ENCODE measurements around the gene TMEM255B.

The TMEM255B gene

DNA sequence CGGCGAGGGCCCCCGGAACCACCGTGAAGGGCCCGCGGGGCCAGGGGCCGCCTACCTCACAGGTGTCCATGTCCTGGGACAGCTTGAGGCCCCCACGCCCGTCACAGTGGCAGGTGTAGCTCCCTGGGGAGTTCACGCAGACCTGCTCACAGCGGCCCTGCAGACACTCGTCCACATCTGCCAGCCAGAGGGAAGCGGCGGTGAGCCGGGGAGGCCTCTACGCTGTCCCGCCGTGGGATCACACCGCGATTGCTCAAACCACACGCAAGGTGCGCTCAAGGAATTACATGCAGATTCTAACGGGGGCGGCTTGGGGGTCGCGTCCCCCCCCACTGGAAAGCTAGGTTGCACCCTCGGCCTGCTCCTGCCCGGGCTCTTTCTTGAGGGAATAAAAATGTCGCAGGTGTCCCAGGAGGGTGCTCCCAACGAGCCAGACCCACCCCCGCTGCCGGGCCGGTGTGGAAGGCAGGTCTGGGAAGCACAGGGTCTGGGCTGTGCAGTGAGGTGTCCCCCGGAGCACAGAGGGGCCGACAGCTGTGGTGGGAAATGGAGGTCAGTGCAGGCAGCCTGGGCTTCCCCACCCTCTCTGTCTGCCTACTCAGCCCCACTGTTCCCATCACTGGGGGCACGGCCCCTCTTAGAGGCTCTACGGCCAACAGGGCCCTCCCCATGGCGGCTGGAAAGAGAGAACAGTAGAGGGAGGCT, 75.6 kb downstream of the TMEM255B start:
- no peak for DNase-seq (ENCODE audit: low spot score)

DNA sequence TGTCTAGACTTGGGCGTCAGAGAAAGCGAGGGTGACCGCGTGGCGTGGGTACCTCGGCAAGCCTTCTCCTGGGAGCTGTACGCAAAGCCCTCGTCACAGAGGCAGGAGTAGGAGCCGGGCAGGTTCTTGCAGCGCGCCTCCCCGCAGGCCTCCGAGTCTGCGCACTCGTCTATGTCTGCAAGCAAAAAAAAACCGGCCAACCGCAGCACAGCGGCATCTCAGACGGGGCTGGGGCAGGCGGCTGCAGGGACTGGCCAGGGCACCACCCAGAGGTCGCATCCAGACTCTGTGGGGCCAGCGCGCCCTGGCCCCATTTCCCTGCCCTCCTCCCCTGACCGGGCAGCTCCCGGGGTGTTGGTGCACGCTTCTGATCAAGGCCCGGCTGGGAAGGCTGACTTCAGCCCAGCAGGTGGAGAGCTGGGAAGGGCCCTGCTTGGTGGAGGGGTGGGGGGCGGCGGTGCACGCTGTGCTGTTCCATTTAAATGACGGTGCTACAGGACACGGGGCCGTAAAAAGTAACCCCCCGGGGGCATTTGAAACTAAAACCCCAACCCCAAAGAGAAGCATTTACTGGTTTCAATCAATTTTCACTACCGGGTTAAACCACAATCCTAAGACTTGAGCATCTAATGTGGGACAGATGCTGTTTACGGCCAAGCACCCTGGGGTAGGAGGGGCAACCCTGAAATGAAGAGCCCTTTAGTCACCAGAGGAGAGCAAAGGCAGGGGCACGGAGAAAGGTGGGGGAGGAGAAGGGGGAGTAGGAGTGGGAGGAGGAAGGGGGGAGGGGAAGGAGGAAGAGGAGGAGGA, 76.6 kb downstream of the TMEM255B start:
- no peak for DNase-seq (ENCODE audit: low spot score)

DNA sequence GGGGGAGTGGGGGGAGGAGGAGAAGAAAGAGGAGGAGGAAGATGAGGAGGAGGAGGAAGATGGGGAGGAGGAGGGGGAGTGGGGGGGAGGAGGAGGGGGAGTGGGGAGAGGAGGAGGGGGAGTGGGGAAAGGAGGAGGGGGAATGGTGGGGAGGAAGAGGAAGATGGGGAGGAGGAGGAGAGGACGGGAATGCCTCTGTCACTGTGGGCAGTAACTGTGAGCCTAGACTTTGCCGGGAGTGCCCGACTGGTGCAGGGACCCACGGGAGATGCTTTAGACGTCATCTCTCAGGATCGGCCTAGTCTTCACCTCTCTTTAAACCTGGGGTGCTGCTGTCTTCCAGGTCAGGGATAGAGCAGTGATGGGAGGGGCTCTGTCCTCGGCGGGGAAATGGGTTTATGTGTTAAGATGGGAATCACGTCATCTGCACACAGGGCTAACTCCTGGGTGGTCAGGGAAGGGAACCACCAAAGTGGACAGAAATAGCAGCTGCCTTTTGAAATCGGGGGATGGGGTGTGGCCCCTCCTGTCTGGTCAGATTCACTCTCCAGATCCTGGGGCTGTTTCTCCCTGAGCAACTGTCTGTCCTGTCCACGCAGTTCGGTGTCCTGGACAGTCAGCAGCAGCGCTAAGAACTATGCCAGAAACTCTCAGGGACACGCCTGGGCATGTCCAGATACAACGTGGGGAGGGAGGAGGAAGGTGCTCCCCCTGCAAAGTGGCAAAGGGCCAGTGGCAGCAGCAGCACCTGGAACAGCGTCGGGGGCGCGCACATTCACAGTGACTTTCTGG, 77.9 kb downstream of the TMEM255B start:
- DNase-seq (ENCODE audit: low spot score): no peak

DNA sequence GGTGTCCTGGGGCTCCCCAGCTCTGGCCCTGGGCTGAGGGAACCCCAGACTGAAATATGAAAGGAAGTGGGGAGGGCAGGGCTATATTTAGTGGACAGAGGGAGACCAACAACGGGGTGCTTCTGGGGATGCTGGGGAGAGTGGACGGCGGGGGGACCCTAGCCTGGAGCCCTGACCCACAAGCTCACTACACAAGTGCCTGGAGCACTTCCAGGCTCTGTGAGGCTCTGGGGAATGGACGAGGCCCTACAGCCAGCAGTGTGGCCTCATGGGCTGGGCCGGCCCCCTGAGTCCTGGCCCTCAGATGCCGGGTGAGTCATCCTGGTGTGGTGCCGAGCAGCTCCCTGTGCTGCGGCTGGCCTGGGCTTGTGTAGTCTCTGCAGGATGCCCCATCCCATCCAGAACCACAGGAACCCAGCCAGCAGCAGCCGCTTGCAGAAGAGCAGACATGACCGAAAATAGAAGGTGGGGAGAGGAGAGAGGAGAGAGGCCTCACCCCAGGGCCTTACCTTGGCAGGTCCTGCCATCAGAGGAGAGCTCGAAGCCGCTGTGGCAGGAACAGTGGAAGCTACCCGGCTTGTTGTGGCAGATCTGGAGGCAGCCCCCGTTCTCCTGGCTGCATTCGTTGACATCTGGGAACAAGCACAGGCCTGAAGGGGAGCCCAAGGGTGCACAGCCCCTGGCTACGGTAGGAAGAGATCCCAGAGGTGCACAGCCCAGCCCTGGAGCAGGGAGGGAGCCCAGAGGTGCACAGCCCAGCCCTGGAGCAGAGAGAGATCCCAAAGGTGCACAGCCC, 78.7 kb downstream of the TMEM255B start:
- DNase-seq (ENCODE audit: low spot score): no peak

DNA sequence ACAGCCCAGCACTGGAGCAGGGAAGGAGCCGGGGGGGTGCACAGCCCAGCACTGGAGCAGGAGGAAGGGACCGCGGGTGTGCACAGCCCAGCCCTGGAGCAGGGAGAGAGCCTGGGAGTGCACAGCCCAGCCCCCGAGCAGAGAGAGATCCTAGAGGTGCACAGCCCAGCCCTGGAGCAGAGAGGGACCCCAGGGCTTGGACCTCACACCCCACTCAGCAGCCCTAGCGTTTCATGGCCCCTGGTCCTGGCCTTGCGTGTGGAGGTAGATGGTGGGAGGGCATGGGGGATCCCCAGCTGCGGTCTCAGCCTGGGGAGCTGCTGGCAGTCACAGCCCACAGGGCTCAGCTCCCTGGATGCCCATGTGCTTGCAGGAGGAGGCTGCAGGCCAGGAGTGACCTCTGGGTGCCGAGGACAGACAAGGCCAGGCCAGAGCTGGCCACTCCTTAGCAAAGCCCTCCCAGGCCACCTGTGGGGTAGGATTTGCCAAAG, 79.7 kb downstream of the TMEM255B start:
- DNase-seq (ENCODE audit: low spot score): no peak

DNA sequence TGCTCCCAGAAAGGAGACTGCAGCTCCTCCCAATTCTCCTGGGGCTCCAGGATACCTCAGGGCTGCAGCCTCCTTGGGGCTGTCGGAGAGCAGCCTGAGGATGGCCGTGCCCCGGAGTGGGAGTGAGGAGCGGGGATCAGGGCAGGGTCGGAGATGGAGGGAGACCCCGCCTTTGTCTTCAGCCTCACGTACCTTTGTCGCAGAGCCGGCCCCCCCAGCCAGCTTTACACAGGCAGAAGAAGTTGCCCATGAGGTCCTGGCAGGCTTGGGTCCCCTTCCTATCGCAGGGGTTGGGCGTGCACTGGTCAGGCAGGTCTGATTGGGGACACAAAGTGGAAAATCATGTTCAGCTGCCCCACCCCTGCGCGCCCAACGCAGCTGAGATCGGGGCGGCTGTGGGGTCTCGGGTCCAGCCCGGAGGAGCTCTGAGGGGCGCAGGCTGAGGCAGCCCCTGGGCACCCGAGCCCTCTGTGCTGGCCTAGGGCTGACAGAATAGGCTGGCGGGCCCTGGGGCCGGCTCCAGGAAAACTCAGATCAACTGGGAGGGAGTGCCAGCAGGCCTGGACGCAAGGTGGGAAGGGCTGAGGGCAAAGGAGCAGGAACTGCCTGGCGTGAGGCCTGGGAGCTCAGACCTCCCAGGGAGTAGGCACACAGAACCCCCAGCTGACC, 80.6 kb downstream of the TMEM255B start:
- DNase-seq (ENCODE audit: low spot score): no peak

DNA sequence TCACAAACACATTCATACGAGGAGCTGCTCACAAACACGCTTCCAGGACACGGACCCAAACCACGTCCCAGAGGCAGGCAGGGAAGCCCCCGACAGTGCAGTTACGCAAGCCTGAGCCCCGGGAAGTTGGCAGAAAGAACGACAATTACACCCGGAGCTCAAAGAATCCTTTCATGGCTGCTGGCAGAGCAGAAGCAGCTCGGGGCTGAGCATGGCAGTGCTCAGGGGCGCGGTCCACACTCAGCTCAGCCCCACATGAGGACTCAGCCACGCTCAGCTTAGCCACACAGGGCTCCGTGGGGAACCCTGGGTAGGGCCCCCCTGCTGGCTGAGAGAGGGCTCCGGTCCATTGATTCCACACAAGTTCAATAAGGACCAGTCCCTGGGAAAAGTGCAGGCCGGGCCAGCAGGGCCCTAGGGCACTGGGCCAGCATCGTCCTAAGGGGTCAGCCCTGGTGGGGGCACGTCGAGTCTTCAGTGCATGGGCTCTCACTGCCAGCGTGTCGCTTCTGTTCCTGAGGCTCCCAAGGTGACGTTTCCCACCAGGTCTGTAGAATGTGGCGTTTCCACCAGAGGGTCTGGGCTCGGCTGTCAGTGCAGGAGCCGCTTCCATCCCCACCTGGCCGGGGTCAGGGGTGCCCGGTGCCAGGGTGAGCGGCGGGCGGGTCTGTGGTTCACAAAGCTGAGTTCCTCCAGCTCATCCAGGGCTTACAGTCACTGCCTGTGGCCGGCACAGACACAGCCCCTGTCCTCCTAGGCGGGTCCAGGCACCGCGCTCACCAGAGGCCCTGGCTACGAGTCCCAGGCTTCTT, 81.7 kb downstream of the TMEM255B start:
- DNase-seq (ENCODE audit: low spot score): no peak

DNA sequence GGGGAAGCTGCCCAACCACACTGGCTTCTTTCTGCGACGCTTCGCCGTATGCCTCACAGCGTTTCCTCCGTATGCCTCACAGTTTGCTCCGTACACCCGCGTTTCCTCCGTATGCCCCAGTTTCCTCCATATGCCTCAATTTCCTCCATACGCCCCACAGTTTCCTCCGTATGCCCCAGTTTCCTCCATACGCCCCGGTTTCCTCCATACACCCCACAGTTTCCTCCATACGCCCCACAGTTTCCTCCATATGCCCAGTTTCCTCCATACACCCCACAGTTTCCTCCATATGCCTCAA, 82.3 kb downstream of the TMEM255B start:
- DNase-seq (ENCODE audit: low spot score): no peak

DNA sequence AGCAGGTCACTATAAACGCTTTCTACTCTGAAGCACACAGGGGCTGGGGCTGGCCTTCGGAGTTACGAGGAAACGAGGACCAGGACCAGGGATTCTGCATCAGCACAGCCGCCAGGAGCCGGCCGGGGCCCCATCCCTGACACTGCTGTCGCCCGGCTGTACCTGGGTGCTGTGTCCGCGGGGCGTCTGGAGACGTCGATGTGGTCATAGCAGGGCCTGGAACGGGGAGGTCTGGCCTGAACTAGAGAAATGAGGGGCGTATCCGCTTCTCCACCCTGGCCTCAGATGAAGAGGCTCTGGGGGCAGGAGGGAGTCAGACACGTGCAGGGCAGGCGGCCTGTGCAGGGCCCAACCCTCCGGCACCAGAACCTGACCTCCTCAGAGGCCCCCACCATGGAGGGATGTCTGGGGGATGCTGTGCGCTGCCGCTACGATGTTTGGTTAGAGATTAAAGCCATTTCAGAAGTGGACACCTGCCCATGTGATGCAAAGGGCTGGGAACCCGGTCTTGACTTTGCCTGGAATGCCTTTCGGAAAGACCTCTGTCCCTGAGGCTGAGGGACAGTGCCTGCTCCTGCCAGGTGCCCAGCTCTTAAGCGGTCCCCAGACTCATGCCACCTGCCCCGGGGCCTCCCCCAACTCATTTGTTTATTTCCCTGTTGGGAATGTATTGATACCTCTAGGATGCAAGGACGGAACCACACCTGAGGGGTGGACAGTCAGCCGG, 83.5 kb downstream of the TMEM255B start:
- DNase-seq (ENCODE audit: low spot score): no peak

DNA sequence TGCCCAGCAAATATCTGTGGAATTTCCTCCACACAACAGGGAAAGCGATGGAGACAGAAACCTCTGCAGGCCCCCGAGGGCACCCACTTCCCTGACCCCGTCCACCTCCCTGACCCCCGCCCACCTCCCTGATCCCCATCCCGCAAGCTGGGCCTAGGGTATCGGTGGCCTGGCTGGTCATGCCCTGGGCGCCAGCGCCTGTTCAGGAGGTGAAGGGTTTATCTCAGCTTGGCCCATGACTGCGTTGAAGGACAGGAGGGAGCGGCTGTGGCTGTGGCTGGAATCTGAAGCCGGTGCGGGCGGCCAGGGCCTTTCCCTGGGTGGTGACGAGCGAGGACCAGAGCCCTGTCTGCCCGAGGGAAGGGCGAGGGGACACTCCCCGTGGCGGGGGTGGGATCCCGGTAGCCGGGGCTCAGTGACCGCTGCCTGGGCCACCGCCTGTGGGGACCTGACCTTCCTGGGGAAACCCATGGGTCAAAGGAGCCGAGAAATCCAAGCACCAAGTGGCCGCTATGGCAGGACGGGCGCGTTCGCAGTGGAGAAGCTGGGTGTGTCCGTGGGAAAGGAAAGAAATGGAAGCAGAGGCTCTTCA, 84.1 kb downstream of the TMEM255B start:
- DNase-seq (ENCODE audit: low spot score): no peak

DNA sequence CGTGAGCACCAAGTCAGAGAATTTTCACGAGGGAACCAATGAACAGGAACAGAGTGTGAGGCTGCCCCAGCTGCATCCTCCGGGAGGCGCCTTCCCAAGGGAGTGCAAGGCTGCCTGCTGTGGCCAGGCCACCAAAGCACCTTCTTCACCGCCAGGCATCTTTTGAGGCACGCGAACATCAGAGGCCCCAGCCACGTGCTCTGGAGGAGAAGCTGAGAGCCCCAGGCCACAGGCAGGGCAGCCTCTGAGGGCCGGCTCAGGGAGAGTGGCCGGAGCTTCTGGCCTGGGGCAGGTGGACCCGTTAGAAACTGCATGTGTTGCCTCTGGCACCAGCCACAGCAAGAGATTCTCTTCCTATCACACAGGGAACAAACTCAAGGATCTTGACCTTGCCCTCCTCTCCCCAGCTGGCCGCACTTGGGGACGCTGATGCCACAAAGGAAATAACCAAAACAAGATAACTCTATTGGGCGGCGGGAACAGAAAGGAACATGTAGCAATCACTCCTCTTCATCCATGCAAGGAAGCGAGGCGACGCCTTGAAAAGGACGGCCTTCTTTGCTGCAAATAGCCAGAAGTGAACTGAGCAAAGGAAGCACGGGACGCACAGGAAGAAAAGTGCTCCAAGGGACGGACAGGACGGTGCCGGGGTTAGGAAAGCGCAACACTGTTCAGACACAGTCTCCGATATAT, 85.0 kb downstream of the TMEM255B start:
- no peak for DNase-seq (ENCODE audit: low spot score)

DNA sequence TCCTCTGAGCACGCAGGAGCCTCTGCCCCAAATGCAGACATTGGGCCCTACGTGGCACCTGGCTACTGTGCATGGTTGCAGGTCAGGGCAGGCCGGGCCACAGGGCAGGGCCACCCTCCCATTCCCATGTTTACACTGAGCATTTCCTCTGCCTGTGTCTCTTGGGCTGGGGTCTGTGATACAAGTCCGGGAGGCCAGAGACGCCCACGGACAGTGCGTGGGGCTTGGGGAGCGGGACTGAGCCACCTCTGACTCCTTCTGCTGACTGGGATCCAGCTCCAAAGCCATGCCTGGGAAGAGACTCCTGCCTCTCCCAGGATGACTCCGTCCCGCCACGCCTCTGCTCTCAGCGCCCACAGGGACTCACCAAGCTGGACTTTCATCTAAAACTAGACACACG, 86.0 kb downstream of the TMEM255B start:
- no peak for DNase-seq (ENCODE audit: low spot score)

DNA sequence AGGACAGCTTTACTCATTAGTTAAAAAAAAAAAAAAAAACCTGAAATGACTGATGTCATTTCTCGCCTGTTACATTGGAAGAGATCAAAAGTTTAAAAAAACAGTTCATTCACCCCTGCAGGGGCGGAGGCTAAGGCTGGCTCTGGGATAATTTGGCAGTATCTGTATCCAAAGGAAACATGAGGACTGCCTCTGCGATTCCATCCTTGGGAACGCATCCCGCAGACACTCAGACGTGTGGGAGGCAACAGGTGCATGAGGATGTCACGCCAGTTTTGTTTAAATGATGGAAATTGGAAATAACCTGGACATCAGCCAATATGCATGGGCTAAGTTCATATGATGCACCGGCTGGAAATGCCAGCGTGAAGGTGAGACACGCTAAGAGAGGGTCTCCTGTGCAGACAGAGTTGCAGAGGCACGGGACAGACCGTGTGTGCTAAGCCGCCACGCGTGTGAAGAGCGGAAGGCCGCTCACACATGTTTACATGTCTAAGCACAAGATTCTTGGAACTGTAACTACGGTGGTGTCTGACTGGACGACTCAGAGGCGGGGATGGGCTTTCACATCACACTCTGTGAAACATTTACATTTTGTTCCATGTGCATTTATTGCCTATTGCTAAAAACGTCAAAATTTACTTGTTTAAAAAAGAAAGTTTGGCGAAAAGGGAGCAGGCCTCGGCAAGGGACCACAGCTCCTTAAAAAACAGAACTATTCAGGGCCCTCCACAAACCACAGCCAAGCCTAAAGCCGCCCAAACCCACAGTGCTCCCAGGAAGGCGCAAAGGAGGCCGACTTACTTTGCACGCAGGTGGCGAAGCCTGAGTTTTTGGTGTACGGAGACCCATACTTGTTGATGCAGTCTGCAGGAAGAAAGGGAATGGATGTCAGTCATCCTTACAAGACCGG, 87.0 kb downstream of the TMEM255B start:
- DNase-seq (ENCODE audit: low spot score): no peak

DNA sequence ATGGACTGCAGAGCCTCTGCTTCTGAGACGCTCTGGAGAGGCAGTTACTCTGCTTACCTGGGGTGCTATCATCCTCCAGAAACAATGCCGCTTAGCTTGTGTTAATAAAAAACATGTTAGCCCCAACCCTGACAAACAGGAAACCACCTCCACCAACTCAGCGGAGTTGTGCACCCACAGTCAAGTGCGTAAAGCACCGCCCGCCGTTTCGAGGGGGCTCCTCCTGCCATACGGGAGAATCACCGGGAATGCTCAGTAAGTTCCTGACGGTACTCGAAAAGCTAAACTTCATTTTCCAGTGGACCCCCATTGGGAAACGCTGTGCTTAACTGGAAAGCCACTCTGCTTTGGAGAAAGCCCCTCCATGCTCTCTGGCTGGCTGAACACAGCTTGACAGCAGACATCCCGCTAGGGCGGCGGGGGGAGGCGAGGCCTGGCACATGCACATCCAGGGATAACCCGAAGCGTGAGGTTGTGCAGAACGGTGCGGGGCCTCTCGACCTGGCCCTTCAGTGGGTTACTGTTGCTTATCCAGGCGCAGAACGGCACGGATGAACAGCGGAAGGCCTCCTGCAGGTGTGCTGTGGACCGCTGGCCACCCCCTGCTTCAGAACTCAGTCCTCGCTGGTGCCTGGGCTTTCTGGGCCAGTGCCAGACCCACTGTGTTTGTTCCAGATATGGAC, 87.8 kb downstream of the TMEM255B start:
- DNase-seq (ENCODE audit: low spot score): no peak

DNA sequence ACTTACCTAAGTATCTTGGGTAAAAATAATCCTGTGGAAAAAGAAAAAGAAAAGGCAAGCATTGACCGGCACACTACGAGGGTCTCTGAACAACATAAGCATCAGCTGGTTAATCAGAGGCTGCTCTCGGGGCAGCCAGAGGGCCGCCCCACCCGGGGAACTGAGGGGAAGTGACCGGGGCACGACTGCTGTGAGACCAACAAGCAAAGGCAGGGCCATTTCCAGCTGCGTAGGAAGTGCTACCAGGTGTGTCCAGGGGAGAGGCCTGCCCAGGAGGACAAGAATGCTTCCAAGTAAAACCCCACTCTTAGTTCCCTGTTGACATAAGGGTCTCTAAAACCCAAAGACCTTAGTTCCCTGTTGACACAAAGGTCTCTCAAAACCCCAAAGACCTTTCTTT, 89.0 kb downstream of the TMEM255B start:
- no peak for DNase-seq (ENCODE audit: low spot score)

DNA sequence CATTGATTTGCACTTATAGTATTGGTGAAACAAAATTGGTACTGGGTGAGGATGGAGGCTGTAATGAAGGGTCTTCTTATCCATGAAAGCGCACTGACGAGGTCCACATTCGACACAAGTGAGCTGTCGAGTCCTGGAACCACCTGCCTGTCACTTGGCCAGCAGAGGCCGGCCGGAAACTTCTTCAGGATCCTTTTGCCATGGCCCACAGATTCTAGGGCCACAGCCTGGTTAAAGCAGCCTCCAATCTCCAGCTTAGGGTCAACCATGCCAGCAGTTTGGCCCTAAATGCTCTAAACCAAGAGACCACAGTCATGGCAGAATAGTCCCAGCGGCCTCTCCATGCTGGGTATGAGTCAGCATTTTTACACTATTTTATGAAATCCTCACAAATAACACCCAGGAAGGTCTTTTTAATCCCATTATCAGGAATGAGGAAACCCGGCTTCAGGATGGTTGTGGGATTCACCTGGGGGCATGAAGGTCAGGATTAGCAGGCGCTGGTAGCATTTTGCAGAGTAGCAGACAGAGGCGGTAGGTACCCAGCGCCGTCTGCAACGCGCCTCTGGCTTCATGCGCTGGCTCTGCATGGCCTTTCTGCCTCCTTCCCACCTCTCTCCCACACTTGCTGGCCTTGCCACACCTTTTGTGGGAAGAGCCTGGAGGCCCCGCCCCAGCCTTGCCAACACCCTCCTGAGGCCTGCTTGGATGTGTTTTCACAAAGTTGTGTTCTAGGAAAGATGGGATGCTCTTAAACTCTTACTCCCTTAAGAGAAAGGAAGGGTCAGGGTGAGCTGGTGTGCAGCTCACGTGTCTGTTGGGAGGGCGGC, 89.6 kb downstream of the TMEM255B start:
- no peak for DNase-seq (ENCODE audit: low spot score)

Measured in HuH-7 (cell line).